GM03348 (cell line): ENCODE data around the gene ATP4B.

Experiments
- DNase-seq: peaks from one replicate; pipeline ENCODE4 v3.0.0; 2012; ENCODE audit warnings: low spot score

Gene ATP4B

DNA sequence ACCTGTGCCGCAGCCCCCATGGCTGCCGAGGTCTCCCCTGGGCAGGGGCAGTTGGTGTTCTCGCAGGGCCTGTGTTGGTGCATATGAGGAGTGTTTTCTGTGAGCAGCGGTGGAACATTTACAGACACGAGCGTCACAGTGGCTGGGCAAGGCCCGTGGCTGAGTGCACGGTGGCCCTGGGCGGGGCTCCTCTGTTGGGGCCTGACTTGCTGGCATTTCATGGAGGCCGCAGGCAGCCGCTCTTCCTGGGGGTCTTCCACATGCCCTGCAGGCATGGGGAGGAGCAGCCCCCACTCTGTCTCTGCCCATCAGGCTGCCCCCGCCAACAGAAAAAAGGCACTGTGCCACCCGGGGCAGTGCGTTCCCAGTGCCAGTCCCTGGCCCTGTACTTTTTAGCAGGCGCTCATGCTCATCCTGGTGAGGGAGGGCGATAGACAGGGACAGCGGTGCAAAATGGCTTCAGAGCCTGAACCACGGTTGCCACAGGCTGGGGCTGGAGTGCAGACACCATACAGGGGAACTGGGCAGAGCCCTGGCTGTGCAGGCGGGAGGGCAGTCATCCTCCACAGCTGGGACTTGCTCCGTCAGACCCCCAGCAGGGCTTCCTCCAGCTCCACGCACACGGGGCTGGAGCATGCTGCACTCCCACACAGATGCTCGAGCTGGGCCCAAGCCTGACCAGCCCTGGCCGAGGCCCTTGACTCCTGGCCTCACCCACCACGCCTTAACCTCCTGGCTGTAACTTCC lies 49.9 kb downstream of the ATP4B start:
- no peak for DNase-seq

GRCh38 chr13:113607056-113607888 lies 50.7 kb downstream of the ATP4B start:
- DNase-seq: no peak

DNA sequence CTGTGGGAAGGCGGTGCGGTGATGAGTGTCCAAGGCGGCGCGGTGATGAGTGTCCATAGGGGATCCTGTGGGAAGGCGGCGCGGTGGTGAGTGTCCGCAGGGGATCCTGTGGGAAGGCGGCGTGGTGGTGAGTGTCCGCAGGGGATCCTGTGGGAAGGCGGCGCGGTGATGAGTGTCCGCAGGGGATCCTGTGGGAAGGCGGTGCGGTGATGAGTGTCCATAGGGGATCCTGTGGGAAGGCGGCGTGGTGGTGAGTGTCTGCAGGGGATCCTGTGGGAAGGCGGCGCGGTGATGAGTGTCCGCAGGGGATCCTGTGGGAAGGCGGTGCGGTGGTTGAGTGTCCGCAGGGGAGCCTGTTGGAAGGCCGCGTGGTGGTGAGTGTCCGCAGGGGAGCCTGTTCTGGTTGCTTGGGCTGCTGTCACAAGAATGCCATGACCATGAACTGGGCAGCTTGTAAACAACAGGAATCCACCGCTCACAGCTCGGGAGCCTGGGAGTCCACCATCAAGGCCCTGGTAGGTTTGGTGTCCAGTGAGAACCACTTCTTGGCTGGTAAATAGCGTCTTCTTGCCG lies 52.0 kb downstream of the ATP4B start:
- no peak for DNase-seq

DNA sequence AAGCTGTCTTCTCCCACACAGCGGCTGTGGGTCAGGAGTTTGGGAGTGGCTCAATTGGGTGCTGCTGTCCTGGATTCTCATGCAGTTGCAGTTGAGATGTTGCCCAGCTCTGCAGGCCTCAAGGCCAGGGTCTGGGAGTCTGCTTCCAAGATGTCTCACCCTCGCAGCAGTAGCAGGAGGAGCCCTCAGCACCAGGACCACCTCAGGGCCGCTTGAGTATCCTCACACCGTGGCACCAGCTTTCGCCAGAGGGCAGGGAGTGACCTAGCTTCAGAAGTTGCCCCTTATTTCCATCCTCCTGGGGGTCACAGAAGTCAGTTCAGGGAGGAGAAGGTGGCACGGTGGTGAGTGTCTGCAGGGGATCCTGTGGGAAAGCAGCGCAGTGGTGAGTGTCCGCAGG lies 52.5 kb downstream of the ATP4B start:
- no peak for DNase-seq

DNA sequence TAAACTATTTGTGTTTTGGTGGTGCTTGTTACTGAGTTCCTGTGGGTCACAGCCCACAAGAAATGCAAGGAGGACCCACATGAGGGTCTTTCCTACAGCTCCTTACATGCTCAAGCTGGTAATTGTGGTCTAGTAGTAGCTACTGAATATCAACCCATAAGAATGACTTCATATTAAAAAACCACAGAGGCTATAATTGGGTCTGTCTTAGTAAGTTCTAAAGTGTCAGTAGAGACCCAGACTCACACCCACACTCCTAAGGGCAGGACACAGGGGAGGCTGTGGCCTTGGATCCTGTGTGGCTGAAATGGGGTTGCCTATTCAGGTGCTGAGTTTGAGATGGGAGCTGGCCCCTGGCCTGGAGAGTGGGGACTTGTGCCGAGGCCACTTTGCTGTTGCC lies 53.8 kb downstream of the ATP4B start:
- no peak for DNase-seq

GRCh38 chr13:113603116-113603710 lies 54.8 kb downstream of the ATP4B start:
- DNase-seq: no peak

DNA sequence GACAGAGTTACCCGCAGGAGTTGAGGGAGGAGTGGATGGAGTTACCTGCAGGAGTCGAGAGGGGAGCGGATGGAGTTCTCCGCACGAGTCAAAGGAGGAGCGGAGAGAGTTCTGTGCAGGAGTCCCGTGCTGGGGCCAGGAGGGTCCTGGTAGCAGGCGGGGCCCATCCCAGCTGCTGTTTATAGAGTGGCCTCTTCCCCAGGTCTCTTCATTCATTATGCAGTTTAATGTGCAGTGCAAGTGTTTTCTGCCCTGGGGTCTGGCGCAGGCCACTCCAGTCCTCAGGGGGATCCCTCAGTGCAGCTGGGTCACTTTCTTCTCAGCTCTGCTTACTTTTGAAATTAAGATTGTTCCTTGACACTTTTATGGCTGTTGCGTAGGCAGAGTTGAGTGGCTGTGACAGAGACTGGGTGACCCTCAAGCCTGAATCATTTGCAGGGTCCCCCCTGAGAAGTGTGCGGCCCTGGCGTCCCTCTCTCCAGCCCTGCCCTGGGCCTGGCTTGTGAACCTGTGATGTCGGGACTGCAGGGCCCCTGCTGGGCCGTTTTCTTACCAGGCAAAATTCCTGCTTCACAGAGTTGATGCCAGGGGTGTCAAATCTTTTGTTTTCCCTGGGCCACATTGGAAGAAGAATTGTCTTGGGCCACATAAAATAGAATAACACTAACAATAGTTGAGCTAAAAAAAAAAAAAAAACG lies 55.6 kb downstream of the ATP4B start:
- no peak for DNase-seq

- DNase-seq: no peak
These were observed 56.6 kb downstream of the ATP4B start for GRCh38 chr13:113601166-113602070.

DNA sequence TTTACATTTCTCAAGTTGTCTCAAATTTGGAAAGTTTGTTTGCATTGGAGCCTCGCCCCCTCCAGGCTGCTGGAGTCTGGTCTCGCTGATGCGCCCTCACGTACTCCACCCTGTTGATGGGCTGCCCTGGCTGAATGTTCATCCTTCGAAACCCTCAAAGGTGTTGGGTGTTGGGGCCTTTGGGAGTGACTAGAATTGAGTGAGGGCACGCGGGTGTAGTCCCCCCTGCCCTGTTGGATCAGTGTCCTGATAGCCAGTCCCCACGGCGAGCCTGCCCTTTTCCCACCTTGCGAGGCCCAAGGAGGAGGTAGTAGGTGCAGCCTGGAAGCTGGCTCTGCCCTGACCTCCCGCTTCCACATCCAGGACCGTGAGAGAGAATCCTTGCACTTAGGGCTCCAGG lies 58.6 kb downstream of the ATP4B start:
- DNase-seq: no peak
